AML-193 (cell line): Measurements from ENCODE around the gene RPS13.
A peak's percentile ranks its signal among the peaks of the same experiment; 100 is the strongest.
"Not testable (repeated sequence)": the region's sequence is repeated elsewhere in the genome, so short reads cannot be mapped to it uniquely, and the experiment has no call there.

Source experiments
- DNase-seq, 2 experiments: peaks; one replicate each; lab custom pipeline; 2025; lab: John Stamatoyannopoulos, UW

The RPS13 gene

DNA sequence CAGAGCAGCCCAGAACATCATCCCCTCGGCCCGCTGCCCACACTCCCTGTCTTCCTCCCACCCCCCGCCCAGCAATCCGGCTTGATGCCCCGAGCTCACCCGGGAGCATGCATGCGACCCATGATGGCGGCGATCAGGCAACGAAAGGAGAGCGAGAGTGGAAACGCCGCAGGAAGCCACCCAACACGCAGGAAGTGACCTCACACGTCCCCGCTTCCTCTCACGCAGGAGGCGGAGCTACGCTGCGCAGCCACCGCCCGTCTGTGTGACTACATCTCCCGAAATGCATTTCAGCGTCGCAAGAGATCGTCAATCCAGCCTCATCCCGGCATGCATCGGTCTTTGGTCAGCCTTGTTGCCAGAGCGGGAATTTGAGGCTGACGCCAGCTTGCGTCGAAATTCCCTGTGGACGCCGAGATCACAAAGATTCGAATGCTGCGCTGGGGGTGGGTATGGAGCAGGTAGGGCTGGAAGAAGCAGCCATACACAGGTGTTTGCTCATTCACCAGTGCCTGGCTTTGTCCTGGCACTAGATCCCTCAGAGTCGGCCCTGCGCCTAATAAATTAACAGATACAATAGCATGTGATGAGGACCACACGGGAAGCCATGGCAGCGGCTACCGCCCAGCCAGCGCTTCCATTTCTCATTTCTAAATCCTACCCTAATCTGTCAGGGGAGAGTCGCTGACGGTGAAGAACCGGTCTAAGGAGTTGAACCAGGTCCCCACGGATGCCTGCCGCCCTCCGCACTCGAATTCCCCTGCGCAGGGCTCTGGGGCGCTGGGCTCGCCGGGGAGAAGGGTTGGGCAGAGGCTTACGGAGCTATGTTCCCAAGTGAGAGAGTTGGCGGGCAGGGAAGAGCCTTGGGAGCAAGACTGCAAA is at the start of gene RPS13:
RPS13 (minus strand) TSS at position 148 of the 882 bp plus-strand sequence; CDS start at position 122, 26 bp downstream.
- peak; percentile 92 to 94 for DNase-seq

DNA sequence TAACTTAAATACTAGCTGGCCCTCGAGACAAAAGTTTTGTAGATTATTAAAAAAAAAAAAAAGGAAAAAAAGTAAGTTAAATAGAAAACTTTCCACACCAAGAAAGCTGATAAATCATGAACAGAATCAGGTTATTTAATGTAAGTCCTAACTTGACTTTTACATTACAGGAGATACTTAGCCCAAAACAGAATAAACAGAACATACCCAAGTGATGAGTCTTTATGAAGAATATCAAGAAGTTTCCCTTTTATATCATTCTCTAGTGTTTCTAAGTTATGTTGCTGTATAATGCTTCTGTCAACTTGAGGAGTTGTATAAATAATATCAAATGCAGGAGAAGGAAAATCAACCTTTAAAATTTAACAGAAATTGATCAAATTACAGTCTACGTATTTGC is 44.5 kb upstream of the RPS13 start:
- DNase-seq, result no peak

GRCh38 chr11:17117262-17117661 is 39.8 kb upstream of the RPS13 start:
- no peak for DNase-seq

- DNase-seq, result no peak
These were observed 38.6 kb upstream of the RPS13 start for GRCh38 chr11:17116117-17116516.

DNA sequence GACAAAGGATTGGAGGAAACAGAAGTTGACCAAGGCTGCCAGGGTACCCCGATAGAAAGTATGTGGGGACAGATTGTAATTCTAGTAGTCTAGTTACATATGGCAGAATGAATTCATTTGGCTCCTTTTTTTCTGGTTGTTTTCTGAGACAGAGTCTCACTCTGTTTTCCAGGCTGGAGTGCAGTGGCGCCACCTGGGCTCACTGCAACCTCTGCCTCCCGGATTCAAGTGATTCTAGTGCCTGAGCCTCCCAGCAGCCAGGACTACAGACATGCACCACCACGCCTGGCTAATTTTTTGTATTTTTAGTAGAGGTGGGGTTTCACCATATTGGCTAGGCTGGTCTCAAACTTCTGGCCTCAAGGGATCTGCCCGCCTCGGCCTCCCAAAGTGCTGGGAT is 30.3 kb upstream of the RPS13 start:
- not testable (repeated sequence) for DNase-seq

GRCh38 chr11:17105404-17106040 is 28.1 kb upstream of the RPS13 start:
- not testable (repeated sequence) for DNase-seq

GRCh38 chr11:17102462-17102861 is 25.0 kb upstream of the RPS13 start:
- DNase-seq, result no peak

GRCh38 chr11:17098658-17099057 is 21.2 kb upstream of the RPS13 start:
- DNase-seq, result no peak

DNA sequence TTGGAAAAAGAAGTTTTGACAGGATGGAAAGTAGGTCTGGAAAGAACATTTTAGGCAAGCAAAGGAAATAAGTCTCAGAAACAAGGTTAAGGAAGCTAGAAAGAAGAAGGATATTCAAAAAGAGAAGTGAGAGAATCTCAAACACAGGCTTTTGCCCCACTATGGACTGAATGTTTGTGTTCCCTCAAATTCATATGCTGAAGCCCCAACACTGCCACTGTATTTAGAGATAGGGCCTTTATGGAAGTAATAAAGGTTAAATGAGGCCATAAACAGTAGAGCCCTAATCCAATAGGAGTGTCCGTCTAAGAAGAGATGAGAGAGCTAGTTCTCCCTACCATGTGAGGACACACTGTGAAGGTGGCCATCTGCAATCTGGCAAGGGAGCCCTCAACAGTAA is 20.6 kb upstream of the RPS13 start:
- DNase-seq, result peak in 1 of 2 experiments; percentile 35

GRCh38 chr11:17085976-17086375 is 8.5 kb upstream of the RPS13 start:
- DNase-seq, result not testable (repeated sequence)

GRCh38 chr11:17077240-17077519 is 287 bp downstream of the RPS13 start:
- no peak for DNase-seq

DNA sequence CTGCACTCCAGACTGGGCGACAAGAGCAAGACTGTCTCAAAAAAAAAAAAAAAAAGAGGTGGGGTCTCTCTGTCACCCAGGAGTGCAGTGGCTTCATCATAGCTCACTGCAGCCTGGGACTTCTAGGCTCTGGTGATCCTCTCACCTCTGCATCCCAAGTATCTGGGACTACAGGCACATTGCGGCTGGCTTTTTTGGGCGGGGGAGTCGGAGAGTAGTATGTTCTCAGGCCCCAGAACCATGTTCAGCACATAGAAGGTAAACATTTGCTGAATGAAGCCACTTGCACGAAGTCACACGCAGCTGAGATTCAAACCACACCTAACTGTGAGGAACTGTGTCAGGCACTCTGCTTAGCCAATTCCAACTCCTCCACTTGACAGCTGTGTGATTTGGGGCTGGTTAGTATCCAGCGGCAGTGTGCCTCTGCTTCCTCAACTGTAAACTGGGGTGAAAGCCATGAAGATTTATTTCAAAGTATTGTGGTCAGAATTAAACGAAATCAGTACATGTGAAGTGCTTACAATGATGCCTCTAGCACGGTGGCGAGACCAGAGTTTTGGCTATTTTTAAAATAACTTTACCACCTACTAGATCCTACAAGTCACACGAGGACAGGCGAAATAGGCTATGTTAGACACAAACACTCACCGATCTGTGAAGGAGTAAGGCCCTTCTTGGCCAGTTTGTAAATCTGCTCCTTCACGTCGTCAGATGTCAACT is 789 bp downstream of the RPS13 start:
- no peak for DNase-seq

DNA sequence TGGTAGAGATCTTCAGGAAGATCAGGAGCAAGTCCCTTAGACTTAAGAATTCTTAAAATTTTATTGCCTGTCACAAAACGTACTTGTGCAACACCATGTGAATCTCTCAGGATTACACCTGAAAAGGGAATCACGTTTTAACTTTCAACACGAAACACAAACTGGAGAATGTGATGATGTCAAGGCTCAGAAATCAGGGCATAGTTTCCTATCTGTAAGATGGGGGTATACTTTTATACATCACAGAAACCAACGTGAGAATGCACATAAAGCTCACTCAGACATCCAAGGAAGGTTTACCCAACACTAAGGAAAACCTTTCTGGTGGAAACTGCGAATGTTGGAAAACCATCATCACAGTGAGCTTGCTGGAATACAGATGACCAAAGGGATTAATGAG is 2.0 kb downstream of the RPS13 start:
- DNase-seq, result no peak

DNA sequence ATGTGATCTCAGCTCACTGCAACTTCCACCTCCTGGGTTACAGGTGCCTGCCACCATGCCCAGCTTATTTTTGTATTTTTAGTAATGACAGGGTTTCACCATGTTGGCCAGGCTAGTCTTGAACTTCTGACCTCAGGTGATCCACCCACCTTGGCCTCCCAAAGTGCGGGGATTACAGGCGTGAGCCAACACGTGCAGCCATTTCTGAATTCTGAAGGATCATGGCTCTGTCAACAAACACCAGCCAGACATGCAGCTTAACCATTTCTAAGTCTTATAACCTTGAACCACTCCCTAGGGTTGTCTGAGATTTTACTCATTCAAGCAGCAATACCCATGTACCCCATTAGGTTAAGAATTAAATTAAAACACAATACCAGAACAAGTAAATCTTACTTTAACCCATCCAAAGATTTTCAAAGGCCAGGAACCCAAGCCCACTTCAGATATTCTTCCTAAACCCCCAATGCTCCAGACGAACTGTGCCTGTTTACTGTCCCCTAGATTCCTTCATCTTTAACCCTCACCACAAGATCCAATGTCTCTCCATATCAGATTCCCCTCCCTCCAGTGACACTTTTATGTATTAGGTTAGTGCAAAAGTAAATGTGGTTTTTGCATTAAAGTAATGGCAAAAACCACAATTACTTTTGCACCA is 4.0 kb downstream of the RPS13 start:
- DNase-seq, result no peak

DNA sequence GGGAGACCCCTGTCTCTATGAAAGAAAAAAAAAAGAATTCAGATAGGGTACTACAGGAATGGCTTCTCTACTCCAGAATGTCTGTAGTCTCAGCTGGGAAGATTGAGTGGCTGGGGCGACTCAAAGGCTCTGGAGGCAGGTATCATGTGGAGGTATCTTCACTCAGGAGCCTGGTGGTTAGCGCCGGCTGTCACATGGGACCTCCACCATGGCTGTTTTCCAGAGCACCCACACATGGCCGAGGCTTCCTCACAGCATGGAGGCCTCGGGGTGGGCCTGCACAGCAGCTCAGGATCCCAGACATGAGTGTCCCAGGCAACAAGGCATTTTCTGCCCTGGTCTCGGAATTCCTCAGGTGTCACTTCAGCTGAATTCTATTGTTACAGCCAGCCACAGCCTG is 10.1 kb downstream of the RPS13 start:
- no peak for DNase-seq

GRCh38 chr11:17066691-17067090 is 10.8 kb downstream of the RPS13 start:
- no peak for DNase-seq

GRCh38 chr11:17063171-17064002 is 14.1 kb downstream of the RPS13 start:
- DNase-seq, result peak; percentile 38 to 42

- not testable (repeated sequence) for DNase-seq
These were observed 26.3 kb downstream of the RPS13 start for GRCh38 chr11:17051146-17051545.

- not testable (repeated sequence) for DNase-seq
These were observed 29.0 kb downstream of the RPS13 start for GRCh38 chr11:17048491-17048890.

DNA sequence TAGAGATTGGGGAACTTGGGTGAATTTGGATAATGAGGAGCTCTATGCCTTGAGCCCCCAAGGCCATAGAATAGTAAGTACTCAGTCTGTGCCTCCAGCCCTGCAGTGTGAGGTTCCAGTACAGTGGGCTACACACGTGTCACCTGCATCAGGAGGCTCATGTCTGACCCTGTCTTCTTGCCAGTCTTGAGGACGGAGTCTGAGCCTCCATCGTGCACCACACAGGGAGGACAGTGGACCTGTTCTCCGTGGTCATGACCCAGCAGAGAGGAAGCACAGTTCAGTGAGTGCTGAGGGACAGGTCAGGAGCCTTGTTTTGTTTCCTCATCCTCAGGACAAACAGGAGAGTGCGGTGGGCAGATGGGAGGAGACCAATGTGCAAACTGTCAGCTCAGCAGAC is 30.8 kb downstream of the RPS13 start:
- DNase-seq, result no peak
